Mononuclear cell (primary cell): ENCODE data around the gene PI16. TPM values are rescaled to one million over a fixed set of nuclear protein-coding genes. Genes with fewer than 3 reads are reported as not detected.

Experiments
- H3K27me3 ChIP-seq: 2 replicates; pipeline ENCODE4 v1.6.0; 2011; ENCODE audit warnings: low read length, control low read depth; ENCODE audit not compliant: insufficient read depth
- H3K4me1 ChIP-seq: 2 replicates; pipeline ENCODE4 v1.5.1; 2011; ENCODE audit warnings: mild to moderate bottlenecking, low read length, control low read depth; ENCODE audit not compliant: insufficient read depth
- H3K4me3 ChIP-seq: 2 replicates; pipeline ENCODE4 v1.5.1; 2011; ENCODE audit warnings: mild to moderate bottlenecking, low read length, moderate library complexity
- H3K9me3 ChIP-seq: 2 replicates; pipeline ENCODE4 v1.5.1; 2011; ENCODE audit warnings: low read depth, mild to moderate bottlenecking, control low read depth, low read length
- total RNA-seq: library from RNA; depleted of rRNA; stranded (reverse); fragments of >200 nt; gene quantifications from one replicate; pipeline ENCODE4 v1.2.3, GENCODE V29; 2012

PI16 gene
- total RNA-seq, 1 donor: 3.6 TPM

GRCh38 chr6:36924131-36924530 is 30.4 kb upstream of the PI16 start:
- no peaks in the 10 kb centered on the region for H3K27me3 ChIP-seq
- H3K9me3 ChIP-seq: no peaks in the 10 kb centered on the region
- H3K4me3 ChIP-seq: no peak overlapping the region
- H3K4me1 ChIP-seq: no peaks in the 10 kb centered on the region

DNA sequence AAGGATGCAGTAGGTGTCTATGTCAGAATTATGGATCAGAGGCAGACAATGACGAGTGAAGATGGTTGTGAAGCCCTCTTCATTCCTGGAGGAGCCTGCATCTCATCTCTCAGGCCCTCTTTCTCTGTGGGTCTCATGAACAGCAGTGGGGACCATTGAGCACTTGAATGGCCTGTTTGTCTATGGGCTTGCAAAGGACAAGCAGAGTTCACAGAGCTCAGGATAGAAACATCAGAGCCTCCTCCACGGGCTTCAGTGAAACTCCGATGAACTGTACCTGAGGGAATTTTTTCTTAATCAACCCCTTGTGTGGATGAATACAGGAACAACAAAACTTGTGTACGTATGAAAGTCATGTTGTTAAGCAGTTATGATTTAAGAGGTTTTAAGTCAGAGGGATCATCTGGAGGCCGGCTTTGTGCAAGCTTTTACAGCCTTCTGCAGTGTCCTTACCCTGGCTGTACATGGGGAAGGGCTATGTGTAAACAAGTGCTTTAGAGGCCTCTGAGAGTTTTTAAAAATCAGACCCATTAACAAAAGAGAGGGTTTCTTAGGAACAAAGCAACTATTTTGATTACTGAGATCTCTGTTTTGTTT is 29.7 kb upstream of the PI16 start:
- H3K4me1 ChIP-seq: no peaks in the 10 kb centered on the region
- no peaks in the 10 kb centered on the region for H3K9me3 ChIP-seq
- H3K27me3 ChIP-seq: no peaks in the 10 kb centered on the region
- H3K4me3 ChIP-seq: no peak overlapping the region

- no peak overlapping the region for H3K4me3 ChIP-seq
- H3K9me3 ChIP-seq: no peaks in the 10 kb centered on the region
- no peaks in the 10 kb centered on the region for H3K27me3 ChIP-seq
- no peaks in the 10 kb centered on the region for H3K4me1 ChIP-seq
These were observed 28.7 kb upstream of the PI16 start for GRCh38 chr6:36925809-36926208.

- H3K9me3 ChIP-seq: no peaks in the 10 kb centered on the region
- no peak overlapping the region for H3K4me3 ChIP-seq
- no peaks in the 10 kb centered on the region for H3K27me3 ChIP-seq
- no peaks in the 10 kb centered on the region for H3K4me1 ChIP-seq
These were observed 27.6 kb upstream of the PI16 start for GRCh38 chr6:36926708-36927513.

- Histone ChIP-seq H3K9me3 (no peaks in the 10 kb centered on the region), H3K4me1 (no peaks in the 10 kb centered on the region), H3K27me3 (no peaks in the 10 kb centered on the region), H3K4me3 (no peak overlapping the region)
These were observed 26.6 kb upstream of the PI16 start for GRCh38 chr6:36927691-36928546.

- no peak overlapping the region for H3K4me3 ChIP-seq
- H3K9me3 ChIP-seq: no peaks in the 10 kb centered on the region
- no peaks in the 10 kb centered on the region for H3K27me3 ChIP-seq
- no peaks in the 10 kb centered on the region for H3K4me1 ChIP-seq
These were observed 26.0 kb upstream of the PI16 start for GRCh38 chr6:36928547-36928918.

DNA sequence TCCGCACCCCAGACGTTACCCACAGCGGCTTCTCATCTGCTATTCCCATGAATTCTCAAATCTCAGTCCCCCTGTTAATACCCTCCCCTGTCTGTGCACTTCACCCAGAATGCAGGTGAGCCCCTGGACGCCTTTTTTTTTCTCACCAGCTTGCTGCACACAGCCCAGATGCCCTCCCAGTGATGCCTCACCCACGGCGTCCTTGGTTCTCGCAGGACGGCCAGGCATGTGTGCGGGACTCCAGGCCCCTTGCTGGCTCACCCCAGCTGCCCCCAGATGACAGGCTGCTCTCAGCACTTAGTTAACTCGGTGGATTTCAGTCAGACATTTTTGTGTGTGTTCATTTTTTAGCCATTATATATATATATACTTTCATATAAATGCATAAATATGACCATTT is 25.4 kb upstream of the PI16 start:
- Histone ChIP-seq H3K9me3 (no peaks in the 10 kb centered on the region), H3K4me3 (no peak overlapping the region), H3K27me3 (no peaks in the 10 kb centered on the region), H3K4me1 (no peaks in the 10 kb centered on the region)

GRCh38 chr6:36929607-36930006 is 24.9 kb upstream of the PI16 start:
- H3K4me1 ChIP-seq: no peaks in the 10 kb centered on the region

DNA sequence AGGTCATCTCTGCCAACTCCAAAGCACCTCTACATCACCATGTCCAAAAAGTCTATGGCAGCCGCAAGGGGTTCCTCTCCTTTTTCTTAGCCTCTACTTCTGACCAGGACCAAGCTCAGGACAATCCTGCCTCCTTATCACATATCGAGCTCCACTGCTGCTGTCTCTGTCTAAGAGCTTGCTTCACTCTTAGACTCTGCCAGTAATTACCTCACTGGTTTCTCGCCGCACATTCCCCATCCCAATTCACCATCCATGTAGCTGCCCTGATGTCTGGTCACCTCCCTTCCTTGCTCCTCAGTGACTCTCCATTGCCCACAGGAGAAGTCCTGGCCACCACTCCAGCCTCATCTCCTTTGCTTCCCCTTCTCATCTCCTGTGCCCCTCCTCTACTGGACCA is 24.1 kb upstream of the PI16 start:
- Histone ChIP-seq H3K27me3 (no peaks in the 10 kb centered on the region), H3K4me3 (no peak overlapping the region)

More at GRCh38 chr6:36929607-36930006, 24.9 kb upstream of the PI16 start:
- Histone ChIP-seq H3K27me3 (no peaks in the 10 kb centered on the region), H3K9me3 (no peaks in the 10 kb centered on the region), H3K4me3 (no peak overlapping the region)

GRCh38 chr6:36933102-36933501 is 21.4 kb upstream of the PI16 start:
- H3K27me3 ChIP-seq: no peaks in the 10 kb centered on the region
- H3K4me3 ChIP-seq: no peak overlapping the region
- no peaks in the 10 kb centered on the region for H3K4me1 ChIP-seq
- no peaks in the 10 kb centered on the region for H3K9me3 ChIP-seq

More for the DNA sequence above, 24.1 kb upstream of the PI16 start:
- no peaks in the 10 kb centered on the region for H3K4me1 ChIP-seq
- no peaks in the 10 kb centered on the region for H3K9me3 ChIP-seq

GRCh38 chr6:36933519-36933918 is 21.0 kb upstream of the PI16 start:
- Histone ChIP-seq H3K9me3 (no peaks in the 10 kb centered on the region), H3K27me3 (no peaks in the 10 kb centered on the region), H3K4me1 (no peaks in the 10 kb centered on the region), H3K4me3 (no peak overlapping the region)

- H3K9me3 ChIP-seq: no peaks in the 10 kb centered on the region
- H3K4me1 ChIP-seq: no peaks in the 10 kb centered on the region
- no peaks in the 10 kb centered on the region for H3K27me3 ChIP-seq
- no peak overlapping the region for H3K4me3 ChIP-seq
These were observed 19.6 kb upstream of the PI16 start for GRCh38 chr6:36934901-36935300.

- Histone ChIP-seq H3K4me3 (no peak overlapping the region), H3K27me3 (no peaks in the 10 kb centered on the region), H3K9me3 (no peaks in the 10 kb centered on the region), H3K4me1 (no peaks in the 10 kb centered on the region)
These were observed 17.7 kb upstream of the PI16 start for GRCh38 chr6:36936824-36937223.

DNA sequence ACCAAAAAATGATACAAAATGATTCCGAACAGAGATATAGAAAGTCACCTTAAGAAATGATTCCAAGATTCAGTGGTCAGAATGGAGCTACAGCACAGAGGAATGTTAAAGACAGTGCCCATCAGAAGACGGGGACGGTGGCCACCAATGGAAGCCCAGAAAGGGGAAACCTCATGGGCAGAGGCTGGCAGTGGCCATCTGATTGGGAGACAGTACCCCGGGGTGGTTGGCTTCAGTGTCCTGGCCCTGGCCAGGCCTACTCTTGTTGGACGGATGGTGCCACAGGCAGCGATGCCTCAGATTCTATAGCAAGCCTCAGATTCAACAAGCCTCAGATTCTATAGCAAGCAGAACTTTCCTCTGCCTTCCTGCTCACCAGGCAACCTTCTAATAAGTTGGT is 16.6 kb upstream of the PI16 start:
- Histone ChIP-seq H3K4me1 (no peaks in the 10 kb centered on the region), H3K4me3 (no peak overlapping the region), H3K27me3 (no peaks in the 10 kb centered on the region), H3K9me3 (no peaks in the 10 kb centered on the region)

DNA sequence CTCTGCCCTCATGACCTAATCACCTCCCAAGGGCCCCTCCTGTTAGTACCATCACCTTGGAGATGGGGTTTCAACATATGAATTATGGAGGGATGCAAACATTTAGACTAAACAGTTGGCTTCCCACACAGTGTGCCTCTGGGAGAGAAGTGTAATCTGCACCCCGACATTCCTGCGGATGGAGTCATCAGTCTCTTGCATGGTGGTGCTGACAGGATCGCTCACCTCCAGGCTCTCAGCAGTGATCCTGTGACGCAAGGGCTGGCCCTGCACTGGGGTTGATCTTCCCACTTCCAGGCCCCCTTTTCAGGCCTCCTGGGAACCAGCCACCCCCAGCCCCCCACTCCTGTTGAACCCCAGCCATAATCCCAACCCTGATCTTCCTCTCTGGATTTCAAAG is 16.0 kb upstream of the PI16 start:
- Histone ChIP-seq H3K4me3 (no peak overlapping the region), H3K9me3 (no peaks in the 10 kb centered on the region), H3K4me1 (no peaks in the 10 kb centered on the region), H3K27me3 (no peaks in the 10 kb centered on the region)
